H1 (cell line): ENCODE measurements around the gene MYL7.

Source experiments
- BCL11A ChIP-seq, 2 experiments: IDR thresholded peaks; one replicate each; pipeline ENCODE4 v1.6.1; 2011; ENCODE audit warnings: low read depth in 2 of 2, low read length in 2 of 2, mild to moderate bottlenecking in 2 of 2
- CHD2 ChIP-seq: IDR thresholded peaks from 2 replicates; pipeline ENCODE4 v1.6.1; 2012; ENCODE audit warnings: low read length, improper control_type of control experiment
- HDAC2 ChIP-seq, 2 experiments: fragments of 300-600 bp in 1 of 2; sonication (generic) in 1 of 2; IDR thresholded peaks; 2 replicates each; pipeline ENCODE4 v1.6.1; 2011 to 2012; ENCODE audit warnings: low read depth in 2 of 2, low read length in 2 of 2, mild to moderate bottlenecking in 2 of 2, moderate library complexity in 2 of 2, borderline replicate concordance in 1 of 2, inconsistent platforms in 1 of 2
- KDM1A ChIP-seq: fragments of 200-600, 300-600 bp; sonication (generic); IDR thresholded peaks from 2 replicates; pipeline ENCODE4 v1.7.1; 2016; ENCODE audit warnings: mild to moderate bottlenecking, low read length, borderline replicate concordance
- MAX ChIP-seq: IDR thresholded peaks from 2 replicates; pipeline ENCODE4 v1.6.1; 2012; ENCODE audit warnings: inconsistent platforms
- POLR2A ChIP-seq, 2 experiments: IDR thresholded peaks; 1 replicate in 1 of 2; 2 replicates in 1 of 2; pipeline ENCODE4 v1.6.1; 2011; ENCODE audit warnings: low read depth in 2 of 2, low read length in 2 of 2, mild to moderate bottlenecking in 2 of 2; ENCODE audit errors: control extremely low read depth in 1 of 2
- RFX5 ChIP-seq: IDR thresholded peaks from 2 replicates; pipeline ENCODE4 v1.6.1; 2011; ENCODE audit warnings: low read depth, low read length, improper control_type of control experiment, borderline replicate concordance
- SUZ12 ChIP-seq: fragments of 200-600 bp; sonication (generic); IDR thresholded peaks from 2 replicates; pipeline ENCODE4 v1.6.1; 2012; ENCODE audit warnings: mild to moderate bottlenecking, inconsistent platforms, low read length, moderate library complexity, mixed read lengths
- YY1 ChIP-seq: IDR thresholded peaks from 2 replicates; pipeline ENCODE4 v1.6.1; 2011; ENCODE audit warnings: low read depth, mild to moderate bottlenecking, low read length
- TF ChIP-seq, protein P1 (sequence below), 3 experiments: IDR thresholded peaks; 1 replicate in 2 of 3; 2 replicates in 1 of 3; pipeline versions ENCODE4 v1.5.1 to v1.6.1; 2011; ENCODE audit warnings: low read length in 3 of 3, mild to moderate bottlenecking in 3 of 3, inconsistent platforms in 2 of 3, low read depth in 1 of 3, moderate library complexity in 1 of 3; ENCODE audit not compliant: insufficient read depth in 1 of 3; ENCODE audit errors: control extremely low read depth in 1 of 3

DNA sequence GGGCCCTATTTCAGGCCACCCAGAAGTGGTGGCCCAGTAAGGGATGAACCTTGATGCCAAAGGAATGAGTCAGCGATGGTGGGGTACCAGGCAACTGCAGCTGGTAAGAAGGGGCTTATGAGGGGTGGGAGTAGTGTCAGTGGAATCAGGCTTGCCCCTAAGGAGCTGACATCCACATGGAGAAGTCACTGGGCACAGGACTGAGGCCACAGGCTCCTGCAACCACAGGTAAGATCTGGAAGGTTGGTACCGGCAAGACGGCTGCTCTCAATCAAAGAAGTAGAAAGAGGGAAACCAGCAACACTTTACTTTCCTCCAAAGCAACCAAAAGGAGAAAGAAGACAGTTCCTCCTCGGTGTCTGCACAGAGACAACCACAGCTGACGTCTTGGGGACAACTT, 45.6 kb upstream of the MYL7 start:
- TF ChIP-seq SUZ12, result no peak
- TF ChIP-seq HDAC2 (IDR thresholded peaks at IDR 0.05; ENCODE audit: borderline replicate concordance in 1 of 2, low read depth in 2 of 2, low read length in 2 of 2), result no peak
- TF ChIP-seq RFX5, result no peak
- TF ChIP-seq MAX, result no peak
- TF ChIP-seq POLR2A (IDR thresholded peaks at IDR 0.05; ENCODE audit: control extremely low read depth in 1 of 2, low read depth in 2 of 2, low read length in 2 of 2), result no peak
- TF ChIP-seq, protein P1, sequence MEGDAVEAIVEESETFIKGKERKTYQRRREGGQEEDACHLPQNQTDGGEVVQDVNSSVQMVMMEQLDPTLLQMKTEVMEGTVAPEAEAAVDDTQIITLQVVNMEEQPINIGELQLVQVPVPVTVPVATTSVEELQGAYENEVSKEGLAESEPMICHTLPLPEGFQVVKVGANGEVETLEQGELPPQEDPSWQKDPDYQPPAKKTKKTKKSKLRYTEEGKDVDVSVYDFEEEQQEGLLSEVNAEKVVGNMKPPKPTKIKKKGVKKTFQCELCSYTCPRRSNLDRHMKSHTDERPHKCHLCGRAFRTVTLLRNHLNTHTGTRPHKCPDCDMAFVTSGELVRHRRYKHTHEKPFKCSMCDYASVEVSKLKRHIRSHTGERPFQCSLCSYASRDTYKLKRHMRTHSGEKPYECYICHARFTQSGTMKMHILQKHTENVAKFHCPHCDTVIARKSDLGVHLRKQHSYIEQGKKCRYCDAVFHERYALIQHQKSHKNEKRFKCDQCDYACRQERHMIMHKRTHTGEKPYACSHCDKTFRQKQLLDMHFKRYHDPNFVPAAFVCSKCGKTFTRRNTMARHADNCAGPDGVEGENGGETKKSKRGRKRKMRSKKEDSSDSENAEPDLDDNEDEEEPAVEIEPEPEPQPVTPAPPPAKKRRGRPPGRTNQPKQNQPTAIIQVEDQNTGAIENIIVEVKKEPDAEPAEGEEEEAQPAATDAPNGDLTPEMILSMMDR (IDR thresholded peaks at IDR 0.05; ENCODE audit: control extremely low read depth in 1 of 3, insufficient read depth in 1 of 3, low read depth in 1 of 3, low read length in 3 of 3), result no peak
- no peak for TF ChIP-seq KDM1A
- no peak for TF ChIP-seq CHD2
- no peak for TF ChIP-seq BCL11A (IDR thresholded peaks at IDR 0.05; ENCODE audit: low read depth in 2 of 2, low read length in 2 of 2)
- no peak for TF ChIP-seq YY1
